Measurements from ENCODE around the gene STK32A. TPM values are rescaled to one million over a fixed set of nuclear protein-coding genes. Genes with fewer than 3 reads are reported as not detected.

STK32A gene
- total RNA-seq, 1 experiment from 2014 or later = 1.3 TPM

DNA sequence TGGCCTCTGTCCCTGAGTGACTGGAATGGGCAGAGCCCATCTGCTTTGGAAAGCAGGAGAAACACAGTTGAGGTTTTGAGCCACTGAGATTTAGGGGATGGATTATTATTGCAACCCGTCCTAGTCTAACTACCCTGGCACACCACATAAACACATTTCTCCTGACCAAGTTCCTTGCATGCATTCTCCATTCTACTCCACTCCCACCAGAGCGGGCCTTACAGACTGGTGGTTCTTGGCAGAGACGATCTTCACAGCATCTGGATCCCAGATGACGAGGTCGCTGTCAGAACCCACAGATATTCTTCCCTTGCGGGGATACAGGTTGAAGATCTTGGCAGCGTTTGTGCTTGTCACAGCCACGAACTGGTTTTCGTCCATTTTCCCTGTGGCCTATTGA, 164.0 kb downstream of the STK32A start:
- Histone ChIP-seq H3K4ac (ENCODE audit: low read depth, low read length) (no peak overlapping the region), H3K56ac (ENCODE audit: insufficient read length, low read depth, low read length) (no peak overlapping the region), H2BK15ac (ENCODE audit: low read depth, low read length) (no peak overlapping the region), H3K4me1 (ENCODE audit: insufficient read depth, low read length) (no peaks in the 10 kb centered on the region), H3K79me1 (ENCODE audit: insufficient read depth, low read depth, low read length, poor library complexity, severe bottlenecking) (no peaks in the 10 kb centered on the region), H4K8ac (replicated peaks; ENCODE audit: insufficient read length, low read depth, low read length) (no peak overlapping the region), H3K9me3 (ENCODE audit: control insufficient read depth, low read depth, low read length) (no peaks in the 10 kb centered on the region), H2BK5ac (ENCODE audit: insufficient read length, low read length) (no peak overlapping the region), H3K79me2 (ENCODE audit: insufficient read depth, low read length) (no peaks in the 10 kb centered on the region), H2BK120ac (ENCODE audit: low read depth, low read length, poor library complexity, severe bottlenecking) (no peak overlapping the region), H3K23me2 (ENCODE audit: insufficient read length, low read depth, low read length, poor library complexity, severe bottlenecking) (no peaks in the 10 kb centered on the region), H3K14ac (ENCODE audit: insufficient read depth, low read length) (no peak overlapping the region), H2AK5ac (ENCODE audit: insufficient read length, low read length) (no peak overlapping the region), H3K4me2 (ENCODE audit: insufficient read depth, insufficient read length, low read length) (no peak overlapping the region), H3T11ph (ENCODE audit: low read length) (no peak overlapping the region), H4K5ac (ENCODE audit: insufficient read length, low read depth, low read length) (no peak overlapping the region), H3K27me3 (ENCODE audit: insufficient read depth, low read length) (no peaks in the 10 kb centered on the region), H3K23ac (ENCODE audit: insufficient read length, low read depth, low read length) (no peak overlapping the region), H2AFZ (ENCODE audit: low read length) (no peak overlapping the region), H4K20me1 (ENCODE audit: control insufficient read depth, insufficient read depth, insufficient read length) (no peaks in the 10 kb centered on the region), H4K91ac (ENCODE audit: insufficient read length, low read depth, low read length) (no peak overlapping the region), H2BK20ac (ENCODE audit: low read depth, low read length, poor library complexity, severe bottlenecking) (no peak overlapping the region), H3K27ac (ENCODE audit: insufficient read length, low read depth, low read length) (no peak overlapping the region), H2BK12ac (ENCODE audit: insufficient read length, low read depth, low read length) (no peak overlapping the region), H3K9ac (ENCODE audit: extremely low read depth, insufficient read length, low read length) (no peak overlapping the region), H3K18ac (ENCODE audit: insufficient read length, low read depth, low read length) (no peak overlapping the region)
- H3K27me3 Mint-ChIP-seq (ENCODE audit: low read depth) = no peaks in the 10 kb centered on the region
- H3K4me1 Mint-ChIP-seq = peaks cover 11 to 15% of the 10 kb centered on the region in 2 experiments
- peaks cover 66 to 92% (median 92%) of the 10 kb centered on the region in 3 experiments for H3K36me3 Mint-ChIP-seq (ENCODE audit: insufficient read depth in 1 of 3, low read depth in 3 of 3)
- no peak for DNase-seq
- H3K27ac Mint-ChIP-seq = peak overlapping the region in 1 of 3 experiments; percentile 92; a peak in 4 of 7 replicates
- WGBS (ENCODE audit: extremely low coverage, insufficient read length, low lambda C conversion rate) = no CpG with 5 or more reads among the region's 9 CpGs
- no peaks in the 10 kb centered on the region for H3K9me3 Mint-ChIP-seq
- no peak overlapping the region for H3K4me3 Mint-ChIP-seq
- TF ChIP-seq, protein P1, sequence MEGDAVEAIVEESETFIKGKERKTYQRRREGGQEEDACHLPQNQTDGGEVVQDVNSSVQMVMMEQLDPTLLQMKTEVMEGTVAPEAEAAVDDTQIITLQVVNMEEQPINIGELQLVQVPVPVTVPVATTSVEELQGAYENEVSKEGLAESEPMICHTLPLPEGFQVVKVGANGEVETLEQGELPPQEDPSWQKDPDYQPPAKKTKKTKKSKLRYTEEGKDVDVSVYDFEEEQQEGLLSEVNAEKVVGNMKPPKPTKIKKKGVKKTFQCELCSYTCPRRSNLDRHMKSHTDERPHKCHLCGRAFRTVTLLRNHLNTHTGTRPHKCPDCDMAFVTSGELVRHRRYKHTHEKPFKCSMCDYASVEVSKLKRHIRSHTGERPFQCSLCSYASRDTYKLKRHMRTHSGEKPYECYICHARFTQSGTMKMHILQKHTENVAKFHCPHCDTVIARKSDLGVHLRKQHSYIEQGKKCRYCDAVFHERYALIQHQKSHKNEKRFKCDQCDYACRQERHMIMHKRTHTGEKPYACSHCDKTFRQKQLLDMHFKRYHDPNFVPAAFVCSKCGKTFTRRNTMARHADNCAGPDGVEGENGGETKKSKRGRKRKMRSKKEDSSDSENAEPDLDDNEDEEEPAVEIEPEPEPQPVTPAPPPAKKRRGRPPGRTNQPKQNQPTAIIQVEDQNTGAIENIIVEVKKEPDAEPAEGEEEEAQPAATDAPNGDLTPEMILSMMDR (conservative IDR thresholded peaks at IDR 0.05) = no peak

Data from H9 (cell line).